Measurements from ENCODE around the gene RPS6KA6.

GRCh38 chrX:84144991-84145390 lies 43.0 kb downstream of the RPS6KA6 start:
- no peak for TF ChIP-seq POLR2A (IDR thresholded peaks at IDR 0.05; ENCODE audit: low read depth, low read length)
- TF ChIP-seq TAF1 (IDR thresholded peaks at IDR 0.05; ENCODE audit: borderline replicate concordance, low read depth, low read length) = no peak

All from GM12892 (cell line).